Large intestine (tissue), 3 donors: Measurements from ENCODE around the gene HARS2. TPM values are rescaled to one million over a fixed set of nuclear protein-coding genes. Genes with fewer than 3 reads are reported as not detected.
"Not testable (repeated sequence)": the region's sequence is repeated elsewhere in the genome, so short reads cannot be mapped to it uniquely, and the experiment has no call there.

Source experiments
- DNase-seq, 2 donors: peaks; one replicate each; pipeline versions ENCODE4 v3.0.0 to v3.0.0-alpha.2; 2013
- H3K27ac ChIP-seq: one replicate; pipeline ENCODE4 v1.5.1; 2013; ENCODE audit warnings: low read length
- H3K27me3 ChIP-seq: 2 replicates; pipeline ENCODE4 v1.6.1; 2013; ENCODE audit warnings: low read length; ENCODE audit not compliant: control insufficient read depth, insufficient read depth
- H3K36me3 ChIP-seq: 2 replicates; pipeline ENCODE4 v1.6.1; 2013; ENCODE audit warnings: low read length; ENCODE audit not compliant: control insufficient read depth, insufficient read depth
- H3K4me1 ChIP-seq: one replicate; pipeline ENCODE4 v1.6.1; 2013; ENCODE audit warnings: low read length; ENCODE audit not compliant: control insufficient read depth, insufficient read depth
- H3K4me3 ChIP-seq: one replicate; pipeline ENCODE4 v1.5.1; 2013; ENCODE audit warnings: low read length
- H3K9me3 ChIP-seq: one replicate; pipeline ENCODE4 v1.6.1; 2013; ENCODE audit warnings: mild to moderate bottlenecking, low read depth, low read length, moderate library complexity; ENCODE audit not compliant: control insufficient read depth
- WGBS: methylation state at CpG from one replicate; pipeline ENCODE4 v1.1.5; 2013; ENCODE audit warnings: low lambda C conversion rate; ENCODE audit not compliant: insufficient coverage; 5-methylcytosine and 5-hydroxymethylcytosine counted together
- polyA plus RNA-seq: library from polyadenylated mRNA; unstranded; fragments of 120-200 nt; gene quantifications from one replicate; pipeline ENCODE4 v1.2.1, GENCODE V29; 2013

Gene HARS2
- polyA plus RNA-seq, 1 donor: 39.2 TPM

DNA sequence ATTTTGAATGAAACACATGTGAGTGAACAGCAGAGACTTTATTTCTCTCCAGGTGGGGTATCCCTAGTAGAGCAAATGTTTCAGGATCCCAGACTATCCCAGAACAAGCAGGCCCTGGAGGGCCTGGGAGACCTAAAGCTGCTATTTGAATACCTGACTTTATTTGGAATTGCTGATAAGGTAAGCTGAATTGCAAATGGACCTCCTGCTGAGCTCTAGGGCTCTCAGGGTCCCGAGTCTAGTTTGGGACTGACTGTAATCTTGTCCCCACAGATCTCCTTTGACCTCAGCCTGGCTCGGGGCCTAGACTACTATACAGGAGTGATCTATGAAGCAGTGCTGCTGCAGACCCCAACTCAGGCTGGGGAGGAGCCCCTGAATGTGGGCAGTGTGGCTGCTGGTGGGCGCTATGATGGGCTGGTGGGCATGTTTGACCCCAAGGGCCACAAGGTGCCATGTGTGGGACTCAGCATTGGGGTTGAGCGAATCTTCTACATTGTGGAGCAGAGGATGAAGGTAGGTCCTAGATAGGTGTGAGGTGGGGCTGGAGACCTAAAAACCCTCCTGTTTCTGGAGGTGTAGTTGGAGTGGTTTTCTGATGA lies 5.7 kb downstream of the HARS2 start:
- Histone ChIP-seq H3K36me3 (peaks cover 65% of the 10 kb centered on the region), H3K4me1 (no peaks in the 10 kb centered on the region), H3K27me3 (no peaks in the 10 kb centered on the region), H3K27ac (no peak overlapping the region), H3K9me3 (no peaks in the 10 kb centered on the region), H3K4me3 (no peak overlapping the region)
- no CpG with 5 or more reads among the region's 4 CpGs for WGBS
- no peak for DNase-seq

DNA sequence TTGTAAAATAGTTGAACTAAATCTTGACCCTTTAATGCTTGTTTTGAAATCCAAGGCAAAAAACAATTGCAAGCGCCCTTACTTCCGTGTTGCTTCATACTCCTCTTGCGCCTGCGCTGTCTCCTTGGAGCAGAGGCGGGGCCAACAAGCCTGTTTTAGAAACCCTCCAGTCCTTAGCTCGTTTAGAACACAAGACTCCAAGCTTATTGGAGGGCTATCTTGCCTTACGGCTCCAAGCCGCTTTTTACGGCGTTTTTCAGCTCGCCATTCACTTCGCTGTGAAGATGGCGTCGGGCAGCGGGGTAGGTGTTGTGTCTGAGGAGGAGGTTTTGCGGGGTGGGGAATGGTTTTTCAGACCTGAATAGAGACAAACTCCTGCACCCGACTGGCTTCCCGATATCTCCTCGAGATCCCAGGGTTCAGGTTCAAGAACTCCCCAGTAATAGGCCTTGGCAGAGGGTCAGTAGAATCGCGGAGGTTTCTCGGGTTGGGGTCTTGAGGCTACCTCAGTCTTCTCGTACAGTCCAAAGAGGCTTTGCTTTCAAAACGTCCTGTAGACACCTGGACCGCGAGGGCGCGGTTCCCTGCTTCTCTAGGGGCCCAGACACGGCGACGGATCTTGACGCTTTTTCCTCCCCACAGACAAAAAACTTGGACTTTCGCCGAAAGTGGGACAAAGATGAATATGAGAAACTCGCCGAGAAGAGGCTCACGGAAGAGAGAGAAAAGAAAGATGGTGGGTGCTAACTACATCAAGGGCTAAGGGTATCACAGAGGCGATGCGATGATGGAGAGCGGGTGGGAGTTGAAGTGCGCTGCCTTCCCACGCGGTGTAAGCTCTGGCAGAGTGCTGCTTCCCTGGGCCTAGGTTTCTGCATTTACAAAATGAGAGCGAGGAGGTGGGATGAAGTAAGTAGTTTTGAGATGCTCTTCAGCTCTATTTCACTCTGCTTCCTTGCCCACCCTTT lies 9.2 kb downstream of the HARS2 start, which contains the start of gene ZMAT2:
Gene ZMAT2 (plus strand): TSS at position 271 of the 968 bp plus-strand sequence. CDS start 14 bp downstream, at position 285.
- Histone ChIP-seq H3K27me3 (no peaks in the 10 kb centered on the region), H3K4me1 (no peaks in the 10 kb centered on the region), H3K27ac (peak within 1 kb of the TSS; percentile 58), H3K36me3 (peaks cover 72% of the 10 kb centered on the region), H3K4me3 (peak within 1 kb of the TSS; percentile 91), H3K9me3 (no peaks in the 10 kb centered on the region)
- 0% methylated on average over 1 of the region's 44 CpGs for WGBS
- peak; percentile 96 to 98 for DNase-seq

GRCh38 chr5:140707812-140708211 lies 16.6 kb downstream of the HARS2 start:
- Histone ChIP-seq H3K27ac (no peak overlapping the region), H3K27me3 (no peaks in the 10 kb centered on the region), H3K36me3 (peaks cover 32% of the 10 kb centered on the region), H3K9me3 (no peaks in the 10 kb centered on the region), H3K4me3 (no peak overlapping the region), H3K4me1 (peaks cover 4% of the 10 kb centered on the region)
- no CpG with 5 or more reads among the region's 4 CpGs for WGBS
- no peak for DNase-seq

DNA sequence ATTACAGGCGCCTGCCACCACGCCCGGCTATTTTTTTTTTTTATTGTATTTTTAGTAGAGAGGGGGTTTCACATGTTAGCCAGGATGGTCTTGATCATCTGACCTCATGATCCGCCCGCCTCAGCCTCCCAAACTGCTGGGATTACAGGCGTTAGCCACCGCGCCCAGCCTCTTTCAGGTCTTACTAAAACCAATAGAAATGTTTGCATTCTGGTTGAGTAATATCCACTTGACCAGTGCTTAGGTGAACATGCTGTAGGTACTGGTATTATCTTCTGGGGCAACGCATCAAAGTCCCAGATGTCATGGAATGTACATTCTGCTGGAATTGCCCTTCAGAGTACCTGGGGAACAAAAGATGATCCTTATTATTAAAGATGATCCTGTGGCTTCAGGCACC lies 17.5 kb downstream of the HARS2 start:
- no CpG with 5 or more reads among the region's 9 CpGs for WGBS

DNA sequence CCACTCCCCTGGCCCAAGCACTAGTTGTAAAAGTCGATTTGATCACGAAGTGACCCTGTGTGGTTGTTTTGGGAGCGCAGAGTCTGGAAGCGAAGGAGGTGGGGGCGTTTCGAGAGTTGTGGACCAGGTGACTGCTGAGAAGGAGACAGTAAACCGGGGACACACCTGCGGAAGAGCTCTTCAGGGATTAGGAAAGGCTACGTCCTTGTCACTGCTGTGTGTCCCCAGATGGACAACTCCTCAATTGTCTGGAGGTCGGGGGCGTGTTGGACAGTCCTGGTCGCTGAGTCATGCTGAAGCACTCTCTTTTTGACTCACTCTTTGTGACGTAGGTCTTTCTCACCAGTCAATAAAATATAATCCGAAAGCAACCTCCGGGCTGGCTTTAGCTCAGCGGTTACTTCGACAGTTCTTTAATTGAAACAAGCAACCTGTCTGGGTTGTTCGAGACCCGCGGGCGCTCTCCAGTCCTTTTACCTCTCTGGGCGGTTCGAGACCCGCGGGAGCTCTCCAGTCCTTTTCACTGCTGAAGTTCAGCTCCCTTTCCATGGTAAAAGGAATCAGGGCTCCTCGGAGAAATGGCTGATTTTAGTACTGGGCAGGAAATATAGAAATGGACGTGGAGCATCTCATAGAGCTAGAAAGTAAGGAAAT lies 19.8 kb downstream of the HARS2 start:
- Histone ChIP-seq H3K27ac (peak overlapping the region; percentile 83), H3K27me3 (no peaks in the 10 kb centered on the region), H3K4me3 (peak overlapping the region; percentile 74), H3K36me3 (peaks cover 4% of the 10 kb centered on the region), H3K4me1 (peaks cover 4% of the 10 kb centered on the region), H3K9me3 (no peaks in the 10 kb centered on the region)
- DNase-seq: peak; percentile 63 to 95
- WGBS: 0% methylated on average over 2 of the region's 27 CpGs

More for the DNA sequence above, 17.5 kb downstream of the HARS2 start:
- not testable (repeated sequence) for H3K27ac ChIP-seq, H3K4me1 ChIP-seq, H3K4me3 ChIP-seq, DNase-seq, H3K27me3 ChIP-seq, H3K9me3 ChIP-seq
- H3K36me3 ChIP-seq: peaks cover 24% of the 10 kb centered on the region

GRCh38 chr5:140711794-140712193 lies 20.5 kb downstream of the HARS2 start:
- DNase-seq: no peak
- Histone ChIP-seq H3K36me3 (peaks cover 2% of the 10 kb centered on the region), H3K27ac (no peak overlapping the region), H3K4me3 (peak overlapping the region; percentile 74), H3K27me3 (no peaks in the 10 kb centered on the region), H3K4me1 (peaks cover 4% of the 10 kb centered on the region), H3K9me3 (no peaks in the 10 kb centered on the region)
- 100% methylated on average over 1 of the region's 1 CpG for WGBS

GRCh38 chr5:140713562-140714094 lies 22.4 kb downstream of the HARS2 start:
- Histone ChIP-seq H3K27me3 (no peaks in the 10 kb centered on the region), H3K4me3 (no peak overlapping the region), H3K27ac (no peak overlapping the region), H3K4me1 (peaks cover 4% of the 10 kb centered on the region), H3K36me3 (no peaks in the 10 kb centered on the region), H3K9me3 (no peaks in the 10 kb centered on the region)
- no CpG with 5 or more reads among the region's 1 CpG for WGBS
- no peak for DNase-seq

DNA sequence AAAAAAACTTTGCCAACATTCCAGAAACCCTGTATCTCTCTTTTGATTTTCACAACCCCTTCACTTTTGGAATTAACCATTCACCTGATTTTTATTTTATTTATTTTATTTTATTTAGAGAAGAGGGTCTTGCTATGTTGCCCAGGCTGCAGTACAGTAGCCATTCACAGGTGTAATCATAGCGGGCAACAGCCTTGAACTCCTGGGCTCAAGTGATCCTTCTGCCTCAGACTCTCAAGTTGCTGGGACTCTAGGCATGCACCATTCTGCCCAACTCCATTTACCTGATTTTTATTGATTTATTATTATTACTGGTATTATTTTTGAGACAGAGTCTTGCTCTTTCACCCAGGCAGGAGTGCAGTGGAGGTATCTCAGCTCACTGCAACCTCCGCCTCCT lies 25.0 kb downstream of the HARS2 start:
- not testable (repeated sequence) for H3K9me3 ChIP-seq, H3K4me1 ChIP-seq, DNase-seq, H3K27ac ChIP-seq, H3K27me3 ChIP-seq, H3K36me3 ChIP-seq, H3K4me3 ChIP-seq
- WGBS: no CpG with 5 or more reads among the region's 2 CpGs

GRCh38 chr5:140718266-140718592 lies 27.0 kb downstream of the HARS2 start:
- Histone ChIP-seq H3K4me1 (no peaks in the 10 kb centered on the region), H3K4me3 (peak overlapping the region; percentile 21), H3K27ac (peak overlapping the region; percentile 39), H3K27me3 (peaks cover 2% of the 10 kb centered on the region), H3K9me3 (no peaks in the 10 kb centered on the region), H3K36me3 (no peaks in the 10 kb centered on the region)
- no peak for DNase-seq
- WGBS: no CpG with 5 or more reads among the region's 7 CpGs

DNA sequence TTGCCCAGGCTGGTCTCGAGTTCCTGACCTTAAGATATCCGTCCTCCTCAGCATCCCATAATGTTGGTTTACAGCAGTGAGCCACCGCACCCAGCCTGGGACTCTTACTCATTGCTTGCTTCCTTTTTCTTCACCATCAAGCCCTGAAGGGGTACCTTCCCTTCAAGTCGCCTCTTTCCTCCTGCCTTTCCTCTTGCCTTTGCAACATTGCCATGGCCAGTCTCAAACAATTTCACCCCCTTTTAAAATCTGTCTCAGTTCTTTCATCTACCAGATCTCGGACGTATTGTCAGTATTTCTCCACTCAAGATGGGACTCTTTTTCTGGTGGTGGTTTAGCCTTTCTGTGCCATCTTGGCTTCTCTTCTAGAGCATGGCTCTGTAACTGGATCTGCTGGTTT lies 29.5 kb downstream of the HARS2 start:
- not testable (repeated sequence) for H3K9me3 ChIP-seq, H3K27me3 ChIP-seq, H3K4me1 ChIP-seq, H3K36me3 ChIP-seq, DNase-seq, H3K4me3 ChIP-seq, H3K27ac ChIP-seq
- WGBS: no CpG with 5 or more reads among the region's 6 CpGs
